PC-3 (cell line): ENCODE measurements around the gene IGFL1. TPM values are rescaled to one million over a fixed set of nuclear protein-coding genes. Genes with fewer than 3 reads are reported as not detected.

Experiments used
- ATAC-seq: fragments of 200-7000 bp; cut with Tn5 transposase; 2 replicates; pipeline ENCODE4 v1.9.1; 2020; ENCODE audit warnings: mild to moderate bottlenecking, moderate library complexity
- BruUV-seq: library from RNA; stranded (reverse); fragments of 400-500 nt; replicated peaks from 2 replicates; lab custom pipeline; 2021; lab: Mats Ljungman, UMichigan
- CTCF ChIA-PET: fragments of 300-600 bp; sonication (Branson Sonifier 250); formaldehyde crosslinking; loops from one replicate; lab custom pipeline; 2022; ENCODE audit warnings: antibody characterized with exemption; lab: Charles Lee
- POLR2A ChIA-PET: fragments of 300-600 bp; sonication (Branson Sonifier 250); formaldehyde crosslinking; loops from one replicate; lab custom pipeline; 2022; ENCODE audit warnings: antibody characterized with exemption; ENCODE audit not compliant: unreplicated experiment; lab: Charles Lee
- DNase-seq: peaks from one replicate; pipeline ENCODE4 v3.0.0-alpha.2; 2015
- H2AFZ ChIP-seq: fragments of 300-600 bp; sonication (generic); 2 replicates; pipeline ENCODE4 v1.6.0; 2016; ENCODE audit warnings: antibody characterized with exemption, low read length
- H3F3A ChIP-seq: fragments of 300-600 bp; sonication (generic); one replicate; pipeline ENCODE4 v1.6.0; 2017; ENCODE audit warnings: antibody characterized with exemption, low read length, control low read depth, mild to moderate bottlenecking; ENCODE audit not compliant: unreplicated experiment
- H3K27ac ChIP-seq: fragments of 300-600 bp; sonication (generic); 2 replicates; pipeline ENCODE4 v1.5.1; 2016; ENCODE audit warnings: mild to moderate bottlenecking, low read length
- H3K27me3 ChIP-seq: fragments of 300-600 bp; sonication (generic); 2 replicates; pipeline ENCODE4 v1.6.1; 2016; ENCODE audit warnings: low read length, mixed read lengths
- H3K36me3 ChIP-seq: fragments of 300-600 bp; sonication (generic); 2 replicates; pipeline ENCODE4 v1.6.1; 2016; ENCODE audit warnings: low read depth, mixed run types, low read length, mixed read lengths
- H3K4me1 ChIP-seq: fragments of 300-600 bp; sonication (generic); 2 replicates; pipeline ENCODE4 v1.5.1; 2016; ENCODE audit warnings: low read length; ENCODE audit not compliant: insufficient read depth
- H3K4me2 ChIP-seq: fragments of 300-600 bp; sonication (generic); 2 replicates; pipeline ENCODE4 v1.6.0; 2016; ENCODE audit warnings: low read length
- H3K4me3 ChIP-seq: fragments of 300-600 bp; sonication (generic); 2 replicates; pipeline ENCODE4 v1.5.1; 2016; ENCODE audit warnings: mild to moderate bottlenecking, low read length, mixed read lengths
- H3K79me2 ChIP-seq: fragments of 300-600 bp; sonication (generic); 2 replicates; pipeline ENCODE4 v1.6.1; 2017; ENCODE audit warnings: low read length, mixed read lengths
- H3K9ac ChIP-seq: fragments of 300-600 bp; sonication (generic); 2 replicates; pipeline ENCODE4 v1.6.0; 2016; ENCODE audit warnings: mild to moderate bottlenecking, low read length
- H3K9me2 ChIP-seq: fragments of 300-600 bp; sonication (generic); replicated peaks from 2 replicates; pipeline ENCODE4 v1.6.1; 2016; ENCODE audit warnings: mixed run types, low read length, mixed read lengths
- H3K9me3 ChIP-seq: fragments of 300-600 bp; sonication (generic); 2 replicates; pipeline ENCODE4 v1.6.1; 2016; ENCODE audit warnings: low read length, mixed read lengths
- H4K20me1 ChIP-seq: fragments of 300-600 bp; sonication (generic); 2 replicates; pipeline ENCODE4 v1.6.1; 2016; ENCODE audit warnings: low read length, mixed read lengths
- CTCF ChIP-seq: fragments of 300-600 bp; sonication (generic); conservative IDR thresholded peaks from 2 replicates; pipeline ENCODE4 v1.5.1; 2017; ENCODE audit warnings: antibody characterized with exemption, low read depth, mild to moderate bottlenecking, low read length
- EZH2 ChIP-seq: fragments of 300-600 bp; sonication (generic); IDR thresholded peaks from one replicate; pipeline ENCODE4 v1.6.1; 2017; ENCODE audit warnings: antibody characterized with exemption, mild to moderate bottlenecking, low read length; ENCODE audit not compliant: unreplicated experiment
- EZH2phosphoT487 ChIP-seq: fragments of 300-600 bp; sonication (generic); IDR thresholded peaks from 2 replicates; pipeline ENCODE4 v1.6.1; 2018; ENCODE audit warnings: mild to moderate bottlenecking, antibody characterized with exemption, low read length, borderline replicate concordance
- intact Hi-C: fragments of 100-400 bp; cut with micrococcal nuclease; formaldehyde crosslinking; loops from 2 replicates; pipeline ENCODE4 v1.9.0; 2023
- total RNA-seq: library from RNA; depleted of rRNA; stranded (reverse); fragments of >200 nt; gene quantifications from 2 replicates; pipeline ENCODE4 v1.2.3, GENCODE V29; 2014

Gene IGFL1
- total RNA-seq, 1 experiment from 2014 or later, result 0.77 TPM

GRCh38 chr19:46250076-46250735, 20.7 kb downstream of the IGFL1 start:
- Histone ChIP-seq H3K36me3 (no peaks in the 10 kb centered on the region), H3F3A (no peaks in the 10 kb centered on the region), H3K79me2 (no peaks in the 10 kb centered on the region), H3K4me3 (no peak overlapping the region), H3K9me3 (no peaks in the 10 kb centered on the region), H3K27me3 (peaks cover 37% of the 10 kb centered on the region), H2AFZ (no peak overlapping the region), H3K4me1 (peaks cover 7% of the 10 kb centered on the region; the same call in 1 of the 2 replicates), H3K4me2 (no peak overlapping the region), H3K9me2 (no peaks in the 10 kb centered on the region), H3K27ac (no peak overlapping the region), H4K20me1 (no peaks in the 10 kb centered on the region), H3K9ac (no peak overlapping the region)
- no peak for DNase-seq
- intact Hi-C loops, result no loop called here
- BruUV-seq, result no TSS peak
- ChIA-PET CTCF (no interaction called here), POLR2A (no interaction called here)
- TF ChIP-seq EZH2phosphoT487, result no peak
- no peak for TF ChIP-seq CTCF
- no peak for TF ChIP-seq EZH2
- ATAC-seq, result no peak

- no peaks in the 10 kb centered on the region for H3K79me2 ChIP-seq
- peaks cover 8% of the 10 kb centered on the region; the same call in 1 of the 2 replicates for H3K4me1 ChIP-seq
- no peak overlapping the region for H3K4me2 ChIP-seq
- ATAC-seq, result no peak
- POLR2A ChIA-PET, result no interaction called here
- H3K9me2 ChIP-seq, result no peaks in the 10 kb centered on the region
- intact Hi-C loops, result no loop called here
- no peaks in the 10 kb centered on the region for H3K9me3 ChIP-seq
- no peak overlapping the region for H3K4me3 ChIP-seq
- H3K27ac ChIP-seq, result no peak overlapping the region
- no peak overlapping the region for H2AFZ ChIP-seq
- CTCF ChIA-PET, result no interaction called here
- TF ChIP-seq EZH2phosphoT487 (no peak), EZH2 (no peak), CTCF (no peak)
- H4K20me1 ChIP-seq, result no peaks in the 10 kb centered on the region
- H3K36me3 ChIP-seq, result no peaks in the 10 kb centered on the region
- H3K27me3 ChIP-seq, result peaks cover 25% of the 10 kb centered on the region
- DNase-seq, result peak; percentile 22
- no peak overlapping the region for H3K9ac ChIP-seq
- H3F3A ChIP-seq, result no peaks in the 10 kb centered on the region
- no TSS peak for BruUV-seq
These were observed 21.9 kb downstream of the IGFL1 start for GRCh38 chr19:46251416-46251815.

DNA sequence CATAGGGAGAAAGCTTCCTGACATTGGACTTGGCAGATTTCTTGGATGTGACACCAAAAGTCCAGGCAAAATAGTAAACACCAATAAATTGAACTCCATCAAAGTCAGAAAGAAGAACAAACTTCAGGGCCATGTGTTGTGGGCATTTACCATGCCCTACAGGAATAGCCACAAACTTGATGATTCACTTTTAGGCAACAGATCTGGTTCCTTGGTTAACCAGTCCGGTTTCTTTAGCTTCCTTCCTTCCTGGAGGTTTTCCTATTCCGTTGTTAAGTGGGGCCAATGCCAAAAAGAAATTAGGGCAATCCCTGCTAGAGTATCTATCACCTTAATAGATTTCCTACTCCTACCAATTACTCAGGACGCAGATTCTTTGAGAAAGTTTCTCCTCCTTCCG, 25.2 kb downstream of the IGFL1 start:
- Histone ChIP-seq H3K9me2 (no peaks in the 10 kb centered on the region), H4K20me1 (no peaks in the 10 kb centered on the region), H3K9me3 (no peaks in the 10 kb centered on the region), H3K4me1 (peaks cover 12% of the 10 kb centered on the region; the same call in 1 of the 2 replicates), H3K79me2 (no peaks in the 10 kb centered on the region), H3K9ac (no peak overlapping the region), H3K27me3 (no peaks in the 10 kb centered on the region), H3K4me2 (no peak overlapping the region), H3K4me3 (no peak overlapping the region), H3K36me3 (no peaks in the 10 kb centered on the region), H2AFZ (no peak overlapping the region), H3K27ac (no peak overlapping the region), H3F3A (no peaks in the 10 kb centered on the region)
- intact Hi-C loops, result no loop called here
- POLR2A ChIA-PET, result no interaction called here
- CTCF ChIA-PET, result interaction anchor here (0.7 kb wide), 1 partner anchor 438 kb away, joined by 5 read pairs; no protein-coding TSS in a partner anchor
- TF ChIP-seq CTCF (no peak), EZH2 (no peak), EZH2phosphoT487 (no peak)
- BruUV-seq, result no TSS peak
- peak; percentile 40; the same call in 1 of the 2 replicates for ATAC-seq
- DNase-seq, result peak; percentile 84
